ENCODE results near the gene ATP6V0A4.
A peak's percentile ranks its signal among the peaks of the same experiment; 100 is the strongest.

ATP6V0A4 gene

DNA sequence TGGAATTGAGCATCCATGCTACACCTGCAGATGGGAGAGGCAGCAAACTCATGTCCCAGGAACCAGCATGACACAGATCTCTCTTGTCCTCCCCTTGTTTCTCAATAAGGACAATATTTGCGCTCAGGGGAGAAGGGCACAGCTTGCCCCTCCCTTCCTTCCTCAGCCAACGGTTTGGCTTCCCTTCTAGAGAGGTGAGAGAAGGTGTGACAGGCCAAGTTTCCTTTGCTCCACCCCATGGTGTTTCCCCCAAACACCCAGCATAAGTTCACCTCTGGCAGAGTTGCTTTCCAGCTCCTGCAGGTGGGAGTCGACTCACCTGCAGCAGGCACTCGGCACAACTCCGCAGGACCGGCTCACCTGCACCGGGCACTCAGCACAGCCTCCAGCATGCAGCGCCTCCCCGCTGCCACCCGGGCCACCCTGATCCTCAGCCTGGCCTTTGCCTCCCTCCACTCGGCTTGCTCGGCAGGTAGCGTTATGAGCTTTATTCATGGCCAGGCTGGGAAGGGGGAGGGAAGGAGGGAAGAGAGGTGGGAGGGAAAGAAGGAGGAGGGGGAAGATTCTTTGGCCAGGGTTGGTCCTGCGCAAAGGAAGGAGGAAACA lies at the start of gene ATP6V0A4, which contains the start of gene TMEM213:
Gene ATP6V0A4 (minus strand): TSS at position 482 of the 606 bp plus-strand sequence. CDS start 26,949 bp downstream, outside the sequence.
Gene TMEM213 (plus strand): TSS at position 280 of the 606 bp plus-strand sequence. CDS start 111 bp downstream, at position 391.
- no peak for DNase-seq
- H3K27ac ChIP-seq = no peak within 1 kb of the TSS
- no peaks in the 10 kb centered on the region for H3K36me3 ChIP-seq
- no peak within 1 kb of the TSS for H3K4me3 ChIP-seq (ENCODE audit: low read depth, low read length)
- no peaks in the 10 kb centered on the region for H3K27me3 ChIP-seq (ENCODE audit: insufficient read depth, low read depth, severe bottlenecking)
- TF ChIP-seq, protein P1, sequence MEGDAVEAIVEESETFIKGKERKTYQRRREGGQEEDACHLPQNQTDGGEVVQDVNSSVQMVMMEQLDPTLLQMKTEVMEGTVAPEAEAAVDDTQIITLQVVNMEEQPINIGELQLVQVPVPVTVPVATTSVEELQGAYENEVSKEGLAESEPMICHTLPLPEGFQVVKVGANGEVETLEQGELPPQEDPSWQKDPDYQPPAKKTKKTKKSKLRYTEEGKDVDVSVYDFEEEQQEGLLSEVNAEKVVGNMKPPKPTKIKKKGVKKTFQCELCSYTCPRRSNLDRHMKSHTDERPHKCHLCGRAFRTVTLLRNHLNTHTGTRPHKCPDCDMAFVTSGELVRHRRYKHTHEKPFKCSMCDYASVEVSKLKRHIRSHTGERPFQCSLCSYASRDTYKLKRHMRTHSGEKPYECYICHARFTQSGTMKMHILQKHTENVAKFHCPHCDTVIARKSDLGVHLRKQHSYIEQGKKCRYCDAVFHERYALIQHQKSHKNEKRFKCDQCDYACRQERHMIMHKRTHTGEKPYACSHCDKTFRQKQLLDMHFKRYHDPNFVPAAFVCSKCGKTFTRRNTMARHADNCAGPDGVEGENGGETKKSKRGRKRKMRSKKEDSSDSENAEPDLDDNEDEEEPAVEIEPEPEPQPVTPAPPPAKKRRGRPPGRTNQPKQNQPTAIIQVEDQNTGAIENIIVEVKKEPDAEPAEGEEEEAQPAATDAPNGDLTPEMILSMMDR (IDR thresholded peaks at IDR 0.05; ENCODE audit: low read depth, low read length) = no peak
- H3K9me3 ChIP-seq (ENCODE audit: severe bottlenecking) = no peaks in the 10 kb centered on the region

DNA sequence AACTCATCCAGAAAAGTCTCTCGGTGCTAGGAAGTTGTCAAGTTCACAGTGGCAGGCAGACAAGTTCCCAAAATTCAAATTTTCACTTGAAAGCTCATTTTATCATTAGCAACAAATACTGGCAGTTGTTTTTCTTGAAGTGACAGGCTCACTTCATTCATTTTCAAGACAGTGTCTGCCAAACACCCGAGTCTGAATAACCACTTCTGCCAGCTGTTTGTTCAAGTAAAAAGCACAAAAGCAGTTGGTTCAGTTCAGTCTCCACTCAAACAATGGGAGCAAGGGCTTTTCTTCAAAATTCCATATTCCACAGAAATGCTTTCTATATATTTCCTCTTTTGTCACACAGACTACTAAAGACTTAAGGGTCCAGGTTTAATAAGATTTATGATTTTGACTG lies 47.7 kb upstream of the ATP6V0A4 start:
- H3K27ac ChIP-seq = no peak overlapping the region
- H3K9me3 ChIP-seq (ENCODE audit: severe bottlenecking) = peaks cover 8% of the 10 kb centered on the region
- no peak overlapping the region for H3K4me3 ChIP-seq (ENCODE audit: low read depth, low read length)
- TF ChIP-seq, protein P1 (IDR thresholded peaks at IDR 0.05; ENCODE audit: low read depth, low read length) = no peak
- H3K27me3 ChIP-seq (ENCODE audit: insufficient read depth, low read depth, severe bottlenecking) = no peaks in the 10 kb centered on the region
- DNase-seq = no peak
- H3K36me3 ChIP-seq = peaks cover 12% of the 10 kb centered on the region

- Histone ChIP-seq H3K4me3 (ENCODE audit: low read depth, low read length) (no peak overlapping the region), H3K9me3 (ENCODE audit: severe bottlenecking) (no peaks in the 10 kb centered on the region), H3K27me3 (ENCODE audit: insufficient read depth, low read depth, severe bottlenecking) (no peaks in the 10 kb centered on the region), H3K27ac (no peak overlapping the region), H3K36me3 (peaks cover 3% of the 10 kb centered on the region)
- no peak for DNase-seq
- TF ChIP-seq, protein P1 (IDR thresholded peaks at IDR 0.05; ENCODE audit: low read depth, low read length) = no peak
Measured at GRCh38 chr7:138843632-138844580, 45.9 kb upstream of the ATP6V0A4 start.

DNA sequence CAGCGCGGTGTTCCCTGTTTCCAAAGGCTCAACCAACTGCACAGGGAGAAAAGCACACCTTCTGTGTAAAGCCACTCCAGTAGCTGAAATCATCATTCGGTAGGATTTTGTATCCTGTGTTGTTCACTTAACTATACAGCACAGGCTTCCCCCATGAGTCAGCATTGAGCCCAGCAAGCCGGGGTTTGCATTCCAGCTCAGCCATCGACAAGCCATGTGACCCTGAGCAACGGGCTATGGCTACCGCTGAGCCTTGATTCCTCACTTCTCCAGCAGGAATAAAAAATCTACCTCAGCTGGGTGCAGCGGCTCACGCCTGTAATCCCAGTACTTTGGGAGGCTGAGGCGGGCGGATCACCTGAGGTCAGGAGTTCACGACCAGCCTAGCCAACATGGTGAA lies 44.1 kb upstream of the ATP6V0A4 start:
- H3K27me3 ChIP-seq (ENCODE audit: insufficient read depth, low read depth, severe bottlenecking) = no peaks in the 10 kb centered on the region
- DNase-seq = peak; percentile 23
- no peaks in the 10 kb centered on the region for H3K9me3 ChIP-seq (ENCODE audit: severe bottlenecking)
- H3K4me3 ChIP-seq (ENCODE audit: low read depth, low read length) = no peak overlapping the region
- no peak overlapping the region for H3K27ac ChIP-seq
- peaks cover 10% of the 10 kb centered on the region for H3K36me3 ChIP-seq
- TF ChIP-seq, protein P1 (IDR thresholded peaks at IDR 0.05; ENCODE audit: low read depth, low read length) = no peak

DNA sequence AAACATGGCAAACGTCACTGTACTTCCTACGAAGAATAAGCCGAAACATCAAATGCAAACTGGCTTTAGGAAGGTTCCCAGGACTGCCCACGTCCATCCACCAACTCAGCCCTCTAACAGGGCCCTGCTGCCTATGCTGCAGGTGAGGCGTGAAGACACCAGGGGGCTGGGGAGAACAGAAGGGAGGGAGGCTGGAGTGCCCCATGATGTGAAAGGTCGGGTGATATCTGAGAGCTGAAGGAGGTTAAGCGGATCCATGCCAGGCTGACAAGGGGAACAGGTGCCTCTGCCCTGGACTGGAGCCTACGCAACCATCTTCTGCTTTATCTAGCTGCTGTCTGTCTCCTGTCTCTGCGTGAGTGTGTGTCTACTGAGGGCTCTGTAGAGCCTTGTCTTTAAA lies 40.2 kb upstream of the ATP6V0A4 start:
- TF ChIP-seq, protein P1 (IDR thresholded peaks at IDR 0.05; ENCODE audit: low read depth, low read length) = no peak; the same call in 1 of the 2 replicates
- H3K36me3 ChIP-seq = peaks cover 25% of the 10 kb centered on the region
- no peak for DNase-seq
- H3K27ac ChIP-seq = no peak overlapping the region
- no peak overlapping the region for H3K4me3 ChIP-seq (ENCODE audit: low read depth, low read length)
- no peaks in the 10 kb centered on the region for H3K9me3 ChIP-seq (ENCODE audit: severe bottlenecking)
- H3K27me3 ChIP-seq (ENCODE audit: insufficient read depth, low read depth, severe bottlenecking) = no peaks in the 10 kb centered on the region

All from WERI-Rb-1 (cell line).